H9 (cell line): Measurements from ENCODE around the gene OSBPL10. TPM values are rescaled to one million over a fixed set of nuclear protein-coding genes. Genes with fewer than 3 reads are reported as not detected.

Source experiments
- DNase-seq: peaks from one replicate; pipeline ENCODE4 v3.0.0-alpha.2; 2017
- H2AFZ ChIP-seq: one replicate; pipeline ENCODE4 v1.6.1; 2013; ENCODE audit warnings: mild to moderate bottlenecking, low read length, control low read depth, moderate library complexity
- H2AK5ac ChIP-seq: 2 replicates; pipeline ENCODE4 v1.6.1; 2013; ENCODE audit warnings: low read length, control low read depth, mixed read lengths; ENCODE audit not compliant: insufficient read length
- H2BK120ac ChIP-seq: one replicate; pipeline ENCODE4 v1.6.1; 2013; ENCODE audit warnings: low read depth, mild to moderate bottlenecking, low read length, control low read depth, inconsistent platforms; ENCODE audit not compliant: poor library complexity, severe bottlenecking
- H2BK12ac ChIP-seq: 2 replicates; pipeline ENCODE4 v1.6.1; 2013; ENCODE audit warnings: low read length, control low read depth, mixed read lengths, low read depth; ENCODE audit not compliant: insufficient read length
- H2BK15ac ChIP-seq: 2 replicates; pipeline ENCODE4 v1.6.1; 2013; ENCODE audit warnings: low read depth, low read length, control low read depth
- H2BK20ac ChIP-seq: one replicate; pipeline ENCODE4 v1.6.1; 2013; ENCODE audit warnings: low read depth, mild to moderate bottlenecking, low read length, control low read depth, inconsistent platforms; ENCODE audit not compliant: poor library complexity, severe bottlenecking
- H2BK5ac ChIP-seq: 2 replicates; pipeline ENCODE4 v1.6.1; 2013; ENCODE audit warnings: low read length, control low read depth, mixed read lengths; ENCODE audit not compliant: insufficient read length
- H3K14ac ChIP-seq: 2 replicates; pipeline ENCODE4 v1.6.1; 2013; ENCODE audit warnings: low read length, control low read depth; ENCODE audit not compliant: insufficient read depth
- H3K18ac ChIP-seq: 2 replicates; pipeline ENCODE4 v1.6.1; 2013; ENCODE audit warnings: low read depth, mild to moderate bottlenecking, mixed read lengths, low read length, control low read depth; ENCODE audit not compliant: insufficient read length
- H3K23ac ChIP-seq: 2 replicates; pipeline ENCODE4 v1.6.1; 2013; ENCODE audit warnings: low read length, control low read depth, mixed read lengths, low read depth; ENCODE audit not compliant: insufficient read length
- H3K23me2 ChIP-seq: 2 replicates; pipeline ENCODE4 v1.6.1; 2013; ENCODE audit warnings: low read depth, mild to moderate bottlenecking, mixed read lengths, low read length, control low read depth; ENCODE audit not compliant: insufficient read length, poor library complexity, severe bottlenecking
- H3K27ac ChIP-seq: 2 replicates; pipeline ENCODE4 v1.5.1; 2013; ENCODE audit warnings: low read length, control low read depth, mixed read lengths, low read depth; ENCODE audit not compliant: insufficient read length
- H3K27me3 ChIP-seq: 2 replicates; pipeline ENCODE4 v1.6.1; 2013; ENCODE audit warnings: low read length, control low read depth, inconsistent platforms; ENCODE audit not compliant: insufficient read depth
- H3K4ac ChIP-seq: 2 replicates; pipeline ENCODE4 v1.6.1; 2013; ENCODE audit warnings: low read depth, mild to moderate bottlenecking, control low read depth, inconsistent platforms, low read length, moderate library complexity
- H3K4me1 ChIP-seq: 2 replicates; pipeline ENCODE4 v1.6.1; 2013; ENCODE audit warnings: low read length, control low read depth, inconsistent platforms; ENCODE audit not compliant: insufficient read depth
- H3K4me2 ChIP-seq: 2 replicates; pipeline ENCODE4 v1.6.1; 2013; ENCODE audit warnings: low read length, control low read depth, mixed read lengths; ENCODE audit not compliant: insufficient read length, insufficient read depth
- H3K56ac ChIP-seq: 2 replicates; pipeline ENCODE4 v1.6.1; 2013; ENCODE audit warnings: low read depth, mild to moderate bottlenecking, mixed read lengths, low read length, control low read depth; ENCODE audit not compliant: insufficient read length
- H3K79me1 ChIP-seq: 2 replicates; pipeline ENCODE4 v1.6.1; 2013; ENCODE audit warnings: low read depth, mild to moderate bottlenecking, moderate library complexity, low read length, control low read depth, inconsistent platforms; ENCODE audit not compliant: insufficient read depth, poor library complexity, severe bottlenecking
- H3K79me2 ChIP-seq: 2 replicates; pipeline ENCODE4 v1.6.1; 2013; ENCODE audit warnings: low read length, control low read depth, inconsistent platforms; ENCODE audit not compliant: insufficient read depth
- H3K9ac ChIP-seq: 2 replicates; pipeline ENCODE4 v1.6.1; 2013; ENCODE audit warnings: low read length, control low read depth, mixed read lengths; ENCODE audit not compliant: insufficient read length; ENCODE audit errors: extremely low read depth
- H3K9me3 ChIP-seq: one replicate; pipeline ENCODE4 v1.6.1; 2013; ENCODE audit warnings: low read depth, low read length, inconsistent platforms; ENCODE audit not compliant: control insufficient read depth
- H3T11ph ChIP-seq: one replicate; pipeline ENCODE4 v1.6.1; 2013; ENCODE audit warnings: mild to moderate bottlenecking, low read length, control low read depth, inconsistent platforms
- H4K20me1 ChIP-seq: one replicate; pipeline ENCODE4 v1.6.1; 2013; ENCODE audit not compliant: control insufficient read depth, insufficient read length, insufficient read depth
- H4K5ac ChIP-seq: 2 replicates; pipeline ENCODE4 v1.6.1; 2013; ENCODE audit warnings: low read depth, mild to moderate bottlenecking, mixed read lengths, low read length, control low read depth; ENCODE audit not compliant: insufficient read length
- H4K8ac ChIP-seq: replicated peaks from 2 replicates; pipeline ENCODE4 v1.6.1; 2013; ENCODE audit warnings: low read length, control low read depth, mixed read lengths, low read depth; ENCODE audit not compliant: insufficient read length
- H4K91ac ChIP-seq: 2 replicates; pipeline ENCODE4 v1.6.1; 2013; ENCODE audit warnings: low read depth, mild to moderate bottlenecking, moderate library complexity, mixed read lengths, low read length, control low read depth; ENCODE audit not compliant: insufficient read length
- H3K27ac Mint-ChIP-seq, 3 experiments: 2 replicates in 2 of 3; 3 replicates in 1 of 3; pipeline ENCODE4 v1.8.0; 2020 to 2021; ENCODE audit warnings: mixed read lengths in 3 of 3, mild to moderate bottlenecking in 1 of 3, moderate library complexity in 1 of 3
- H3K27me3 Mint-ChIP-seq: 2 replicates; pipeline ENCODE4 v1.8.0; 2021; ENCODE audit warnings: low read depth, mild to moderate bottlenecking, moderate library complexity, mixed read lengths
- H3K36me3 Mint-ChIP-seq, 3 experiments: 2 replicates in 2 of 3; 3 replicates in 1 of 3; pipeline ENCODE4 v1.8.0; 2020 to 2021; ENCODE audit warnings: low read depth in 3 of 3, mixed read lengths in 3 of 3; ENCODE audit not compliant: insufficient read depth in 1 of 3
- H3K4me1 Mint-ChIP-seq, 2 experiments: 2 replicates each; pipeline ENCODE4 v1.8.0; 2020; ENCODE audit warnings: mixed read lengths in 2 of 2
- H3K4me3 Mint-ChIP-seq, 2 experiments: 2 replicates in 1 of 2; 3 replicates in 1 of 2; pipeline ENCODE4 v1.8.0; 2020 to 2021; ENCODE audit warnings: mild to moderate bottlenecking in 2 of 2, mixed read lengths in 2 of 2, moderate library complexity in 1 of 2
- H3K9me3 Mint-ChIP-seq, 2 experiments: 2 replicates in 1 of 2; 3 replicates in 1 of 2; pipeline ENCODE4 v1.8.0; 2020; ENCODE audit warnings: mild to moderate bottlenecking in 2 of 2, mixed read lengths in 2 of 2, moderate library complexity in 1 of 2
- WGBS: extraction: QIAGEN DNeasy Blood & Tissue Kit; methylation state at CpG from one replicate; pipeline ENCODE4 v1.1.7; 2013; ENCODE audit warnings: missing lambda C conversion rate, low lambda C conversion rate, mixed read lengths; ENCODE audit not compliant: insufficient read length; ENCODE audit errors: extremely low coverage; 5-methylcytosine and 5-hydroxymethylcytosine counted together
- total RNA-seq: library from RNA; stranded (reverse); gene quantifications from 2 replicates; pipeline ENCODE4 v1.2.1, GENCODE V29; 2021
- TF ChIP-seq, protein P1 (sequence below): fragments of 200-600 bp; sonication (generic); conservative IDR thresholded peaks from 3 replicates; pipeline ENCODE4 v1.8.0; 2021; ENCODE audit warnings: antibody characterized with exemption, mild to moderate bottlenecking

OSBPL10 gene
- total RNA-seq, 1 experiment from 2014 or later, result 42.7 TPM

DNA sequence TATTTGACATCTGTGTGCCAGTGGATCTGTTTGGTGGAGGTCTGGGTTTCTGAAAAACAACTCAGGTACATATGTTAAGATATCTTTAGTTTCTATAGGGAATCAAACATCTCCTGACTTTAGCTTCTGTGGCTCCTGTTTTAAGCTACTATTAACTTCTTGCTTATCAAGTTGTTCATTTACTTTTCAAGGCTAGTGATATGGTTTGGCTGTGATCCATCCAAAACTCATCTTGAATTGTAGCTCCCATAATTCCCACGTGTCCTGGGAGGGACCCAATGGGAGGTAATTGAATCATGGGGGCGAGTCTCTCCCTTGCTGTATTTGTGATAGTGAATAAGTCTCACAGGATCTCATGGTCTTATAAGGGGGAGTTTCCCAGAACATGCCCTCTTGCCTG lies 41.9 kb upstream of the OSBPL10 start:
- peaks cover 0 to 5% of the 10 kb centered on the region in 2 experiments; a peak in 2 of 4 replicates for H3K4me1 Mint-ChIP-seq
- no peaks in the 10 kb centered on the region for H3K27me3 Mint-ChIP-seq
- H2BK15ac ChIP-seq, result no peak overlapping the region
- H3K27ac ChIP-seq, result no peak overlapping the region
- no peak overlapping the region for H3K4me3 Mint-ChIP-seq
- no peak overlapping the region for H3K23ac ChIP-seq
- TF ChIP-seq, protein P1, sequence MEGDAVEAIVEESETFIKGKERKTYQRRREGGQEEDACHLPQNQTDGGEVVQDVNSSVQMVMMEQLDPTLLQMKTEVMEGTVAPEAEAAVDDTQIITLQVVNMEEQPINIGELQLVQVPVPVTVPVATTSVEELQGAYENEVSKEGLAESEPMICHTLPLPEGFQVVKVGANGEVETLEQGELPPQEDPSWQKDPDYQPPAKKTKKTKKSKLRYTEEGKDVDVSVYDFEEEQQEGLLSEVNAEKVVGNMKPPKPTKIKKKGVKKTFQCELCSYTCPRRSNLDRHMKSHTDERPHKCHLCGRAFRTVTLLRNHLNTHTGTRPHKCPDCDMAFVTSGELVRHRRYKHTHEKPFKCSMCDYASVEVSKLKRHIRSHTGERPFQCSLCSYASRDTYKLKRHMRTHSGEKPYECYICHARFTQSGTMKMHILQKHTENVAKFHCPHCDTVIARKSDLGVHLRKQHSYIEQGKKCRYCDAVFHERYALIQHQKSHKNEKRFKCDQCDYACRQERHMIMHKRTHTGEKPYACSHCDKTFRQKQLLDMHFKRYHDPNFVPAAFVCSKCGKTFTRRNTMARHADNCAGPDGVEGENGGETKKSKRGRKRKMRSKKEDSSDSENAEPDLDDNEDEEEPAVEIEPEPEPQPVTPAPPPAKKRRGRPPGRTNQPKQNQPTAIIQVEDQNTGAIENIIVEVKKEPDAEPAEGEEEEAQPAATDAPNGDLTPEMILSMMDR, result no peak
- H4K91ac ChIP-seq, result no peak overlapping the region
- no peaks in the 10 kb centered on the region for H3K9me3 ChIP-seq
- H2AK5ac ChIP-seq, result no peak overlapping the region
- no peak overlapping the region for H3K9ac ChIP-seq
- no peak overlapping the region for H3T11ph ChIP-seq
- no peaks in the 10 kb centered on the region for H4K20me1 ChIP-seq
- H2AFZ ChIP-seq, result no peak overlapping the region
- H3K4me2 ChIP-seq, result no peak overlapping the region
- H2BK20ac ChIP-seq, result no peak overlapping the region
- H3K23me2 ChIP-seq, result no peaks in the 10 kb centered on the region
- H2BK120ac ChIP-seq, result no peak overlapping the region
- no peak overlapping the region for H4K5ac ChIP-seq
- no peak overlapping the region for H2BK12ac ChIP-seq
- no peak overlapping the region for H4K8ac ChIP-seq
- DNase-seq, result no peak
- no peak overlapping the region for H3K14ac ChIP-seq
- H3K4ac ChIP-seq, result no peak overlapping the region
- H2BK5ac ChIP-seq, result no peak overlapping the region
- no peaks in the 10 kb centered on the region for H3K36me3 Mint-ChIP-seq
- no peaks in the 10 kb centered on the region for H3K79me1 ChIP-seq
- H3K4me1 ChIP-seq, result no peaks in the 10 kb centered on the region
- H3K56ac ChIP-seq, result no peak overlapping the region
- H3K27me3 ChIP-seq, result no peaks in the 10 kb centered on the region; the same call in 1 of the 2 replicates
- no peaks in the 10 kb centered on the region for H3K79me2 ChIP-seq
- H3K27ac Mint-ChIP-seq, result no peak overlapping the region
- H3K18ac ChIP-seq, result no peak overlapping the region
- WGBS, result no CpG with 5 or more reads among the region's 2 CpGs
- no peaks in the 10 kb centered on the region for H3K9me3 Mint-ChIP-seq
